Activated CD8-positive, alpha-beta memory T cell treated with anti-CD3 and anti-CD28 coated beads, Interleukin-2, amount 50 U/mL, for 24 hours (primary cell): ENCODE data around the gene RC3H2.

Source experiments
- DNase-seq: peaks from one replicate; pipeline ENCODE4 v3.0.0-alpha.2; 2020; ENCODE audit errors: extremely low read depth

Gene RC3H2

GRCh38 chr9:122904823-122905710 lies at the start of gene RC3H2:
TSS of gene RC3H2 (minus strand) at chr9:122905359. CDS start at chr9:122897509, 7,850 bp downstream.
- DNase-seq: peak; percentile 95

GRCh38 chr9:122954253-122954691 lies 49.1 kb upstream of the RC3H2 start:
- no peak for DNase-seq

GRCh38 chr9:122951056-122951455 lies 45.9 kb upstream of the RC3H2 start:
- no peak for DNase-seq

- DNase-seq: no peak
Observed at GRCh38 chr9:122950263-122950662, 45.1 kb upstream of the RC3H2 start.

GRCh38 chr9:122949696-122950095 lies 44.5 kb upstream of the RC3H2 start:
- no peak for DNase-seq

- no peak for DNase-seq
Observed at GRCh38 chr9:122948313-122948712, 43.2 kb upstream of the RC3H2 start.

- no peak for DNase-seq
Observed at GRCh38 chr9:122946461-122947005, 41.4 kb upstream of the RC3H2 start.

- DNase-seq: no peak
Observed at GRCh38 chr9:122944960-122945888, 40.1 kb upstream of the RC3H2 start.

- no peak for DNase-seq
Observed at GRCh38 chr9:122941582-122942234, 36.5 kb upstream of the RC3H2 start.

- peak; percentile 97 for DNase-seq
Observed at GRCh38 chr9:122940749-122941581, 35.8 kb upstream of the RC3H2 start, which contains the start of gene RABGAP1. TSS of gene RABGAP1 (plus strand) at chr9:122941020. CDS start at chr9:122957060, 16,040 bp downstream.

GRCh38 chr9:122940454-122940748 lies 35.2 kb upstream of the RC3H2 start:
- no peak for DNase-seq

- DNase-seq: no peak
Observed at GRCh38 chr9:122939601-122940000, 34.4 kb upstream of the RC3H2 start.

- no peak for DNase-seq
Observed at GRCh38 chr9:122936883-122937282, 31.7 kb upstream of the RC3H2 start.

GRCh38 chr9:122936464-122936863 lies 31.3 kb upstream of the RC3H2 start:
- DNase-seq: no peak

GRCh38 chr9:122931226-122932121 lies 26.3 kb upstream of the RC3H2 start, which contains the start of gene ZBTB26:
TSS of gene ZBTB26 (minus strand) at chr9:122931512. CDS start at chr9:122919934, 11,578 bp downstream.
- peak; percentile 85 for DNase-seq

GRCh38 chr9:122930541-122931225 lies 25.5 kb upstream of the RC3H2 start:
- DNase-seq: no peak

GRCh38 chr9:122929796-122930354 lies 24.7 kb upstream of the RC3H2 start:
- no peak for DNase-seq

- DNase-seq: no peak
Observed at GRCh38 chr9:122923947-122924346, 18.8 kb upstream of the RC3H2 start.

- no peak for DNase-seq
Observed at GRCh38 chr9:122922713-122923112, 17.6 kb upstream of the RC3H2 start.
